ENCODE data around the gene GIPC3. TPM values are rescaled to one million over a fixed set of nuclear protein-coding genes. Genes with fewer than 3 reads are reported as not detected.

The GIPC3 gene
- total RNA-seq, 5 donors from 2014 or later (not counting 1 experiment from before 2014, with no cell fraction given): 1.5 to 4.3 (median 2.7) TPM

DNA sequence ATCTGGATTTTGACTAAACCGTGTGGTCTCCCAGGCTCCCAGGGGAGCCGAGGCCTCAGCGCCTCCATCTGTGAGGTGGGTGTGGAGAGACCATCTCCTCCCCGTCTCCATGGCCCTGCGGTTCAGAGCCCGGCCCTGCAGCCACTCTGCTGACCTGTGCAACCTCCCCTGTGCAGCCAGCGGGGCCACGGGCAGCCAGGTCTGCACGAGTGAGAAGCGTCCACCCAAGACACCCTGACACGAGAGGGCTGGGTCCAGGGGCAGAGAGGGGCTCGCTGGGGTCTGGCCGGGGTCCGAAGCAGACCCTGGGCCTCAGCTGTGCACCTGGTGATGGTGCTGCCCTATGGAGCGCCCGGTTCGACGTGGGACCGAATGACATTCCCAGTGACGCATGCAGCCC, 51.7 kb downstream of the GIPC3 start:
- Mint-ChIP-seq H3K36me3 (peaks cover 11% of the 10 kb centered on the region), H3K9me3 (no peaks in the 10 kb centered on the region), H3K4me1 (no peaks in the 10 kb centered on the region), H3K4me3 (no peak overlapping the region), H3K27ac (no peak overlapping the region), H3K27me3 (no peaks in the 10 kb centered on the region)
- no peaks in the 10 kb centered on the region for H3K9me3 ChIP-seq
- H3K27me3 ChIP-seq (replicated peaks in 1 of 2; ENCODE audit: control insufficient read depth in 2 of 2, extremely low read depth in 1 of 2, insufficient read depth in 2 of 2, low read length in 1 of 2): no peaks in the 10 kb centered on the region
- no peak for ATAC-seq (replicated peaks in 1 of 4)
- no peak for DNase-seq
- no peak overlapping the region for H3K4me3 ChIP-seq (ENCODE audit: control insufficient read depth in 1 of 2, extremely low read depth in 1 of 2, low read length in 1 of 2)
- POLR2A ChIA-PET: no interaction called here
- H3K36me3 ChIP-seq (ENCODE audit: control insufficient read depth in 2 of 2, extremely low read depth in 1 of 2, insufficient read depth in 1 of 2, low read length in 1 of 2): peaks cover 18 to 22% of the 10 kb centered on the region in 2 donors
- no peak overlapping the region for H3K27ac ChIP-seq (ENCODE audit: low read length)
- CTCF ChIA-PET: no interaction called here
- H3K4me1 ChIP-seq (ENCODE audit: control insufficient read depth in 1 of 2, extremely low read depth in 1 of 2, insufficient read depth in 2 of 2, low read length in 2 of 2): no peaks in the 10 kb centered on the region
- WGBS (ENCODE audit: insufficient coverage): 94% methylated on average over 19 of the region's 20 CpGs

DNA sequence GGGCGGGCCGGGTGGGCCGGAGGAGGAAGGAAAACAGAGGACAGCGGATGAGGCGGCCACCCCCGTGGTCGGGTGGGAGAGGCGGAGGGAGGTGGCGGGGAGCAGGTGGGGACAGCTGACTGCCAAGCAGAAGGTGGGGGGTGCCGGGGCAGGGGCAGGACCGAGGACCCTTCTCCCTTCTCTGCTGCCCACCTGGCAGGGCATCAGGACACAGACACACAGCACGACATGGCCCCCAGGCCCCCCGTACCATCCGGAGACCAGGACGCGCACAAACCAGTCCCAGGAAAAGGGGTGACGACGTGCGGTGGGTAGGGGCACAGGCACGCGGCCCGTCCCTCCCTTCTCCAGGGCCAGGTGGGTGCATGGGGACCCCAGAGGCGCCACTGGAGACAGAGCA, 52.3 kb downstream of the GIPC3 start:
- 95% methylated on average over 12 of the region's 23 CpGs for whole genome bisulfite sequencing (ENCODE audit: insufficient coverage)
- H3K27me3 Mint-ChIP-seq: no peaks in the 10 kb centered on the region
- CTCF ChIA-PET: no interaction called here
- POLR2A ChIA-PET: no interaction called here
- H3K27ac ChIP-seq (ENCODE audit: low read length): no peak overlapping the region
- H3K36me3 ChIP-seq (ENCODE audit: control insufficient read depth in 2 of 2, extremely low read depth in 1 of 2, insufficient read depth in 1 of 2, low read length in 1 of 2): peaks cover 18 to 26% of the 10 kb centered on the region in 2 donors
- H3K4me1 Mint-ChIP-seq: no peaks in the 10 kb centered on the region
- ATAC-seq (replicated peaks in 1 of 4): no peak
- peaks cover 14% of the 10 kb centered on the region for H3K36me3 Mint-ChIP-seq
- no peak overlapping the region for H3K27ac Mint-ChIP-seq
- no peaks in the 10 kb centered on the region for H3K27me3 ChIP-seq (replicated peaks in 1 of 2; ENCODE audit: control insufficient read depth in 2 of 2, extremely low read depth in 1 of 2, insufficient read depth in 2 of 2, low read length in 1 of 2)
- H3K4me3 ChIP-seq (ENCODE audit: control insufficient read depth in 1 of 2, extremely low read depth in 1 of 2, low read length in 1 of 2): no peak overlapping the region
- no peaks in the 10 kb centered on the region for H3K9me3 Mint-ChIP-seq
- DNase-seq: no peak
- H3K4me1 ChIP-seq (ENCODE audit: control insufficient read depth in 1 of 2, extremely low read depth in 1 of 2, insufficient read depth in 2 of 2, low read length in 2 of 2): no peaks in the 10 kb centered on the region
- H3K9me3 ChIP-seq: no peaks in the 10 kb centered on the region
- no peak overlapping the region for H3K4me3 Mint-ChIP-seq

DNA sequence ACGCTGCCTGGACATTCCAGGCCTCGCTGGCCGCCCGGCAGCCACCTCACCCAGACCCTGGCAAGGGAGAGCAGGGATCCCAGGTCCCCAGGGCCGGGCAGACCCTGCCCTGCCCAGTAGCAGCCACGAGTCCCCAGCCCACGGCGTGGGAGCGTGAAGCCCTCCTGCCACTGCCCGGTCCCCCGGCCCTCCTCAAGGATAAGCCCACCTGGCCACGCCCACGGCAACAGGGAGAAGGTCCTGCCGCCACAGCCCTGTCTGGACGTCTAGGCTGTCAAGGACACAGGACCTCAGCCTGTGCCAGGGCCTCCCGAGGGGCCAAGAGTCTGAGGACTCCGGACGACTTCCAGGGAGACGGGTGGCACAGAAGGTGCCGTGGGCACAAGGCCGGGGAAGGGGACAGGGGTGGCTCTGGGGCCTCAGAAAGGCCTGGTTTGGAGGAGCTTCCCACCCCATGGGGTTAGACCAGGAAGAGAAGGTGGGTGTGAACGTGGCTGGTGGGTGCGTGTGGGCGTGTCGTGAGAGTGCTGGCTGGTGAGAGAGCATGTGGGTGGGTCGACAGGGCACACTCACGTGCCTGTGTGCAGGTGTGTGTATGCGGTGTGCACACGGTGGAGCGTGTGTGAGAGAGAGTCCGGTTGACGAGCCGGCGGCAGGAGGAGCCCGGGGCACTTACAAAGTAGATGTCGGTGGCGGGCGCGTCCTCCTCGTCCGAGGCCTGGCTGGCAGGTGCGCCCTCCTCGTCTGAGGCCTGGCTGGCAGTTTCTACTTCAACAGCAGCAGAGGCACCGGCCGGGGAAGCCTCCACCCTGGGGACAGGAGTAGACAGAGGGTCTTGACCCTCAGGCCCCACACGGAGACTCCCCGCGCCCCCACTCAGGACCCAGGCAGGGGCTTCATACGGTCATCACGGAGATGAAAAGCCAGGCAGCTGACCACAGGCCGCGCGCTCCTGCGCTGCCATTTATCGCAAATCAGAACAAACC, 53.2 kb downstream of the GIPC3 start:
- Mint-ChIP-seq H3K27me3 (no peaks in the 10 kb centered on the region), H3K9me3 (no peaks in the 10 kb centered on the region), H3K36me3 (peaks cover 18% of the 10 kb centered on the region), H3K27ac (no peak overlapping the region), H3K4me3 (no peak overlapping the region), H3K4me1 (no peaks in the 10 kb centered on the region)
- ATAC-seq (replicated peaks in 1 of 4): no peak
- H3K36me3 ChIP-seq (ENCODE audit: control insufficient read depth in 2 of 2, extremely low read depth in 1 of 2, insufficient read depth in 1 of 2, low read length in 1 of 2): peaks cover 18 to 30% of the 10 kb centered on the region in 2 donors
- H3K27ac ChIP-seq (ENCODE audit: low read length): no peak overlapping the region
- no peaks in the 10 kb centered on the region for H3K4me1 ChIP-seq (ENCODE audit: control insufficient read depth in 1 of 2, extremely low read depth in 1 of 2, insufficient read depth in 2 of 2, low read length in 2 of 2)
- DNase-seq: no peak
- H3K27me3 ChIP-seq (replicated peaks in 1 of 2; ENCODE audit: control insufficient read depth in 2 of 2, extremely low read depth in 1 of 2, insufficient read depth in 2 of 2, low read length in 1 of 2): no peaks in the 10 kb centered on the region
- CTCF ChIA-PET: interaction anchor here in 1 of 2 donors (0.6 kb wide), 1 partner anchor 174 kb away, joined by 3 read pairs; no protein-coding TSS in a partner anchor
- POLR2A ChIA-PET: no interaction called here
- H3K9me3 ChIP-seq: no peaks in the 10 kb centered on the region
- WGBS (ENCODE audit: insufficient coverage): 90% methylated on average over 45 of the region's 55 CpGs
- no peak overlapping the region for H3K4me3 ChIP-seq (ENCODE audit: control insufficient read depth in 1 of 2, extremely low read depth in 1 of 2, low read length in 1 of 2)

DNA sequence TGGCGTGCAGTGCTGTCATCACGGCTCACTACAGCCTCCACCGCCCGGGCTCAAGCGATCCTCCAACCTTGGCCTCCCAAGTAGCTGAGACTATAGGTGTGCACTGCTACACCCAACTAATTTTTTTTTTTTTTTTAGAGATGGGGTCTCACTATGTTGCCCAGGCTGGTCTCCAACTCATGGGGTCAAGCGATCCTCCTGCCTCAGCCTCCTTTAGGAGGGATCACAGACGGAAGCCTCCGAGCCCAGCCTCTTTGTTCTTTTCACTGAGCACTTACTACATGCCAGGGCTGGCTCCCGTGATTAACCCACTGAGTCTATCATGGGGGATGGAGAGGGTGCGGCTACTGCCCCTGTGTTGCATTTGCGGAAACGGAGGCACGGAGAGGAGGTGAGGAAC, 54.2 kb downstream of the GIPC3 start:
- Mint-ChIP-seq H3K36me3 (peaks cover 18% of the 10 kb centered on the region), H3K27me3 (no peaks in the 10 kb centered on the region), H3K4me3 (no peak overlapping the region), H3K9me3 (no peaks in the 10 kb centered on the region), H3K27ac (no peak overlapping the region), H3K4me1 (no peaks in the 10 kb centered on the region)
- no peak for ATAC-seq (replicated peaks in 1 of 4)
- WGBS (ENCODE audit: insufficient coverage): 96% methylated on average over 8 of the region's 13 CpGs
- Histone ChIP-seq H3K27ac (ENCODE audit: low read length) (no peak overlapping the region), H3K4me1 (ENCODE audit: control insufficient read depth in 1 of 2, extremely low read depth in 1 of 2, insufficient read depth in 2 of 2, low read length in 2 of 2) (no peaks in the 10 kb centered on the region), H3K27me3 (replicated peaks in 1 of 2; ENCODE audit: control insufficient read depth in 2 of 2, extremely low read depth in 1 of 2, insufficient read depth in 2 of 2, low read length in 1 of 2) (no peaks in the 10 kb centered on the region), H3K9me3 (no peaks in the 10 kb centered on the region), H3K4me3 (ENCODE audit: control insufficient read depth in 1 of 2, extremely low read depth in 1 of 2, low read length in 1 of 2) (no peak overlapping the region), H3K36me3 (ENCODE audit: control insufficient read depth in 2 of 2, extremely low read depth in 1 of 2, insufficient read depth in 1 of 2, low read length in 1 of 2) (peaks cover 23 to 30% of the 10 kb centered on the region in 2 donors)
- POLR2A ChIA-PET: no interaction called here
- DNase-seq: no peak
- CTCF ChIA-PET: interaction anchor here in 1 of 2 donors (0.6 kb wide), 1 partner anchor 174 kb away, joined by 3 read pairs; no protein-coding TSS in a partner anchor

DNA sequence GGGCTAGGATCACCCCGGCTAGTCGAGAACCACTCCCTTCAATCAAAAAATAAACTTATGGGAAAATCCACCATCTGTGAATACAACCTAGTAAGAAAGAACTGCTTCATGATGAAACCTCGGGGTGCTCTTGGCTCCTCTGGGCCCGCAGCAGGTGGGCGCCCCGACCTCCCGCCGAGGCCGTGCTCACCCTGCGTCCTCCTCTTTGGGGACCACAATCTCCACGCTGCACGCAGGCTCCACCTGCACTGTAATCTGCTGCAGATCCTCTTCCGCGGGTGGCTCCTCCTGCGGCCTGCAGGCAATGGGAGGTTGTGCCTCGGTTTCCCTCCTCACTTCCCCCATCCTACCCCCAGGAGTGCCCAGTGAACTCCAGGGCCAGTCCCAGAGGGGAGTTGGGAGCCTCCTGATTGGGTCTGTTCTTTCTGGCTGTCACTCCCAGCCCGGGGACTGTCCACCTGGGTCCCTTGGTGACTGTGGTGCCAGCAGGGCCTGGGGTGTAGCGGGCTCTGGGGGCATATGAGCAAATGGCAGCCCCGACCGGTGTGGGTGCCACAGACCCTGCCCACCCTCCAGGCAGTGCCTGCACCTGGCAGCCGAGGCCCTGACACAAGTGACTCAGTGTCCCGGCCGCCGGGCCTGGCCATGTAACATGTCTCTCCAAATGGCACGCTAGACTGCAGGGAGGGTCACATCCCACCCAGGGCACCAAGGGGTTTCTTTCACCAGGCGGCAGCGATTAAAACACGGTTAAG, 56.4 kb downstream of the GIPC3 start:
- Histone ChIP-seq H3K4me1 (ENCODE audit: control insufficient read depth in 1 of 2, extremely low read depth in 1 of 2, insufficient read depth in 2 of 2, low read length in 2 of 2) (no peaks in the 10 kb centered on the region), H3K4me3 (ENCODE audit: control insufficient read depth in 1 of 2, extremely low read depth in 1 of 2, low read length in 1 of 2) (no peak overlapping the region), H3K27ac (ENCODE audit: low read length) (no peak overlapping the region), H3K36me3 (ENCODE audit: control insufficient read depth in 2 of 2, extremely low read depth in 1 of 2, insufficient read depth in 1 of 2, low read length in 1 of 2) (peaks cover 24 to 34% of the 10 kb centered on the region in 2 donors), H3K9me3 (no peaks in the 10 kb centered on the region), H3K27me3 (replicated peaks in 1 of 2; ENCODE audit: control insufficient read depth in 2 of 2, extremely low read depth in 1 of 2, insufficient read depth in 2 of 2, low read length in 1 of 2) (no peaks in the 10 kb centered on the region)
- H3K4me1 Mint-ChIP-seq: no peaks in the 10 kb centered on the region
- H3K27me3 Mint-ChIP-seq: no peaks in the 10 kb centered on the region
- peaks cover 18% of the 10 kb centered on the region for H3K36me3 Mint-ChIP-seq
- WGBS (ENCODE audit: insufficient coverage): 96% methylated on average over 28 of the region's 28 CpGs
- ATAC-seq (replicated peaks in 1 of 4) (no peak), DNase-seq (no peak)
- POLR2A ChIA-PET: no interaction called here
- CTCF ChIA-PET: no interaction called here
- H3K27ac Mint-ChIP-seq: no peak overlapping the region
- H3K9me3 Mint-ChIP-seq: no peaks in the 10 kb centered on the region
- no peak overlapping the region for H3K4me3 Mint-ChIP-seq

DNA sequence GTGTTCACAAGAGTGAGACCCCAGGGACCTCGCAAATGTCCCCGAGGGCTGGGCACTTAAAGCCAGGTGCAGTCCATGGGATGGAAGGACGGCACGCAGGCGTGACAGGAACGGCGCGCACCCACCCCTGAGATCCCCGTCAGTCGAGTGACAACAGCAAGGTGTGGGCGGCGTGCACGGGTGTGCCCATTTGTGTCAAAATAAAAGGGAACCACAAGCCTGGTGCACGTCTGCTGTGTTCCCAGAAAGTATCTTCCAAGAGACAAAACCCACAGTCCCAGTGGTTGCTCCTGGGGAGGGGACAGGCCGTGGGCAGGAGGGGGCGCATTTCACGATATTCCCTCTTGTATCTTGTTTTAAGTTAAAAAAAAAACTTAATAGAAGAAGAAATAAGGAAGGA, 57.0 kb downstream of the GIPC3 start:
- H3K27me3 Mint-ChIP-seq: no peaks in the 10 kb centered on the region
- no peak for ATAC-seq (replicated peaks in 1 of 4)
- Histone ChIP-seq H3K27ac (ENCODE audit: low read length) (no peak overlapping the region), H3K4me1 (ENCODE audit: control insufficient read depth in 1 of 2, extremely low read depth in 1 of 2, insufficient read depth in 2 of 2, low read length in 2 of 2) (no peaks in the 10 kb centered on the region), H3K4me3 (ENCODE audit: control insufficient read depth in 1 of 2, extremely low read depth in 1 of 2, low read length in 1 of 2) (no peak overlapping the region), H3K27me3 (replicated peaks in 1 of 2; ENCODE audit: control insufficient read depth in 2 of 2, extremely low read depth in 1 of 2, insufficient read depth in 2 of 2, low read length in 1 of 2) (no peaks in the 10 kb centered on the region), H3K36me3 (ENCODE audit: control insufficient read depth in 2 of 2, extremely low read depth in 1 of 2, insufficient read depth in 1 of 2, low read length in 1 of 2) (peaks cover 23 to 29% of the 10 kb centered on the region in 2 donors), H3K9me3 (no peaks in the 10 kb centered on the region)
- over 99% methylated on average over 12 of the region's 17 CpGs for WGBS (ENCODE audit: insufficient coverage)
- peaks cover 18% of the 10 kb centered on the region for H3K36me3 Mint-ChIP-seq
- POLR2A ChIA-PET: no interaction called here
- no peak for DNase-seq
- H3K4me1 Mint-ChIP-seq: no peaks in the 10 kb centered on the region
- CTCF ChIA-PET: no interaction called here
- no peak overlapping the region for H3K4me3 Mint-ChIP-seq
- H3K27ac Mint-ChIP-seq: no peak overlapping the region
- no peaks in the 10 kb centered on the region for H3K9me3 Mint-ChIP-seq

Measured in T-cell (primary cell).